ENCODE data around the gene COA1.

GRCh38 chr7:43700059-43700501, 29.2 kb downstream of the COA1 start:
- TF ChIP-seq CTCF (IDR thresholded peaks at IDR 0.05): peak; percentile 91
- no peak for TF ChIP-seq EZH2 (IDR thresholded peaks at IDR 0.05; ENCODE audit: borderline replicate concordance, insufficient read depth, low read depth, low read length, poor library complexity, severe bottlenecking)
